NCI-H2227 treated with DMSO at 0.1 percent for 48 hours (cell line): ENCODE measurements around the gene GNAT3.

Experiments used
- DNase-seq: peaks from one replicate; lab custom pipeline; 2025; lab: John Stamatoyannopoulos, UW

The GNAT3 gene

GRCh38 chr7:80511964-80512363, at the start of gene GNAT3:
Gene GNAT3, minus strand, starts transcription at chr7:80512064. Its CDS starts 138 bp downstream, at chr7:80511926.
- no peak for DNase-seq

GRCh38 chr7:80558116-80558515, 46.3 kb upstream of the GNAT3 start:
- no peak for DNase-seq

- DNase-seq, result no peak
Measured at GRCh38 chr7:80552031-80552694, 40.3 kb upstream of the GNAT3 start.

GRCh38 chr7:80550005-80550404, 38.1 kb upstream of the GNAT3 start:
- DNase-seq, result no peak

GRCh38 chr7:80548840-80549530, 37.1 kb upstream of the GNAT3 start:
- no peak for DNase-seq

- no peak for DNase-seq
Measured at GRCh38 chr7:80542398-80542797, 30.5 kb upstream of the GNAT3 start.

- no peak for DNase-seq
Measured at GRCh38 chr7:80540836-80541235, 29.0 kb upstream of the GNAT3 start.

GRCh38 chr7:80537091-80537490, 25.2 kb upstream of the GNAT3 start:
- DNase-seq, result no peak

- DNase-seq, result no peak
Measured at GRCh38 chr7:80536426-80536825, 24.6 kb upstream of the GNAT3 start.

- no peak for DNase-seq
Measured at GRCh38 chr7:80533287-80533686, 21.4 kb upstream of the GNAT3 start.

- no peak for DNase-seq
Measured at GRCh38 chr7:80532153-80532552, 20.3 kb upstream of the GNAT3 start.

- DNase-seq, result no peak
Measured at GRCh38 chr7:80530136-80530535, 18.3 kb upstream of the GNAT3 start.

GRCh38 chr7:80529362-80529761, 17.5 kb upstream of the GNAT3 start:
- DNase-seq, result no peak

GRCh38 chr7:80528689-80529088, 16.8 kb upstream of the GNAT3 start:
- no peak for DNase-seq

- no peak for DNase-seq
Measured at GRCh38 chr7:80526472-80526871, 14.6 kb upstream of the GNAT3 start.

GRCh38 chr7:80524693-80525092, 12.8 kb upstream of the GNAT3 start:
- DNase-seq, result no peak

GRCh38 chr7:80521809-80522208, 9.9 kb upstream of the GNAT3 start:
- DNase-seq, result no peak

GRCh38 chr7:80520199-80520598, 8.3 kb upstream of the GNAT3 start:
- peak; percentile 53 for DNase-seq

- DNase-seq, result no peak
Measured at GRCh38 chr7:80517282-80517747, 5.5 kb upstream of the GNAT3 start.

GRCh38 chr7:80515298-80515697, 3.4 kb upstream of the GNAT3 start:
- no peak for DNase-seq

- no peak for DNase-seq
Measured at GRCh38 chr7:80510021-80510420, 1.8 kb downstream of the GNAT3 start.

GRCh38 chr7:80508440-80508839, 3.4 kb downstream of the GNAT3 start:
- DNase-seq, result no peak

- no peak for DNase-seq
Measured at GRCh38 chr7:80505900-80506500, 5.9 kb downstream of the GNAT3 start.
